Natural killer cell treated with Interleukin-12 subunit alpha and Interleukin-12 subunit beta and Interleukin-15 and Interleukin-18, amount 100 ng/mL, for 72 hours (primary cell): ENCODE results near the gene GRM1. TPM values are rescaled to one million over a fixed set of nuclear protein-coding genes. Genes with fewer than 3 reads are reported as not detected.
A peak's percentile ranks its signal among the peaks of the same experiment; 100 is the strongest.

Experiments used
- ATAC-seq, 2 donors: fragments of 150-1000 bp; cut with Tn5 transposase in 1 of 2; sonication (Bioruptor Pico), chemical (Tn5 transposase) in 1 of 2; 2 replicates each; pipeline ENCODE4 v1.10.0; 2021
- DNase-seq: peaks from one replicate; pipeline ENCODE4 v3.0.0; 2022; ENCODE audit warnings: low spot score
- H3K27ac Mint-ChIP-seq, 2 donors: 1 replicate in 1 of 2; 2 replicates in 1 of 2; pipeline ENCODE4 v1.8.0; 2022; ENCODE audit warnings: mixed read lengths in 2 of 2, mild to moderate bottlenecking in 1 of 2, moderate library complexity in 1 of 2
- H3K27me3 Mint-ChIP-seq, 2 donors: 1 replicate in 1 of 2; 2 replicates in 1 of 2; pipeline ENCODE4 v1.8.0; 2022; ENCODE audit warnings: mixed read lengths in 2 of 2
- H3K36me3 Mint-ChIP-seq: one replicate; pipeline ENCODE4 v1.8.0; 2022; ENCODE audit warnings: mixed read lengths
- H3K4me1 Mint-ChIP-seq, 2 donors: 1 replicate in 1 of 2; 2 replicates in 1 of 2; pipeline ENCODE4 v1.8.0; 2022; ENCODE audit warnings: low read depth in 2 of 2, mixed read lengths in 2 of 2, mild to moderate bottlenecking in 1 of 2
- H3K4me3 Mint-ChIP-seq: one replicate; pipeline ENCODE4 v1.8.0; 2022; ENCODE audit warnings: mixed read lengths
- H3K9me3 Mint-ChIP-seq: 2 replicates; pipeline ENCODE4 v1.8.0; 2022; ENCODE audit warnings: mixed read lengths
- total RNA-seq, 2 donors: library from RNA; stranded (reverse); gene quantifications; one replicate each; pipeline ENCODE4 v1.2.3, GENCODE V29; 2022

The GRM1 gene
- total RNA-seq, 2 donors from 2014 or later: not detected

- Mint-ChIP-seq H3K36me3 (no peaks in the 10 kb centered on the region), H3K9me3 (peaks cover 11% of the 10 kb centered on the region), H3K4me3 (no peak overlapping the region), H3K27ac (no peak overlapping the region), H3K27me3 (no peaks in the 10 kb centered on the region), H3K4me1 (no peaks in the 10 kb centered on the region)
- ATAC-seq (no peak), DNase-seq (no peak)
Observed at GRCh38 chr6:146381486-146381885, 352.6 kb downstream of the GRM1 start.

GRCh38 chr6:146388736-146389364 is 360.0 kb downstream of the GRM1 start:
- Mint-ChIP-seq H3K4me3 (no peak overlapping the region), H3K4me1 (no peaks in the 10 kb centered on the region), H3K9me3 (peaks cover 7% of the 10 kb centered on the region), H3K36me3 (no peaks in the 10 kb centered on the region), H3K27me3 (no peaks in the 10 kb centered on the region), H3K27ac (no peak overlapping the region)
- no peak for DNase-seq
- no peak for ATAC-seq

GRCh38 chr6:146389740-146390139 is 360.9 kb downstream of the GRM1 start:
- DNase-seq (no peak), ATAC-seq (no peak)
- Mint-ChIP-seq H3K9me3 (peaks cover 4% of the 10 kb centered on the region), H3K4me1 (no peaks in the 10 kb centered on the region), H3K36me3 (no peaks in the 10 kb centered on the region), H3K27me3 (no peaks in the 10 kb centered on the region), H3K4me3 (no peak overlapping the region), H3K27ac (no peak overlapping the region)

GRCh38 chr6:146397638-146398037 is 368.8 kb downstream of the GRM1 start:
- Mint-ChIP-seq H3K36me3 (no peaks in the 10 kb centered on the region), H3K27me3 (no peaks in the 10 kb centered on the region), H3K9me3 (peaks cover 8% of the 10 kb centered on the region), H3K27ac (no peak overlapping the region), H3K4me1 (no peaks in the 10 kb centered on the region), H3K4me3 (no peak overlapping the region)
- no peak for DNase-seq
- ATAC-seq: no peak

- H3K4me3 Mint-ChIP-seq: no peak overlapping the region
- H3K36me3 Mint-ChIP-seq: peaks cover 4% of the 10 kb centered on the region
- DNase-seq (no peak), ATAC-seq (no peak)
- no peak overlapping the region for H3K27ac Mint-ChIP-seq
- H3K27me3 Mint-ChIP-seq: no peaks in the 10 kb centered on the region
- H3K9me3 Mint-ChIP-seq: peaks cover 25% of the 10 kb centered on the region
- H3K4me1 Mint-ChIP-seq: no peaks in the 10 kb centered on the region
Observed at GRCh38 chr6:146402476-146402875, 373.6 kb downstream of the GRM1 start.

- Mint-ChIP-seq H3K4me3 (no peak overlapping the region), H3K36me3 (peaks cover 4% of the 10 kb centered on the region), H3K9me3 (peaks cover 28% of the 10 kb centered on the region), H3K27me3 (no peaks in the 10 kb centered on the region), H3K27ac (no peak overlapping the region), H3K4me1 (no peaks in the 10 kb centered on the region)
- no peak for DNase-seq
- ATAC-seq: no peak
Observed at GRCh38 chr6:146408583-146408982, 379.7 kb downstream of the GRM1 start.

- H3K9me3 Mint-ChIP-seq: peaks cover 15% of the 10 kb centered on the region
- no peak overlapping the region for H3K4me3 Mint-ChIP-seq
- no peak for ATAC-seq
- H3K36me3 Mint-ChIP-seq: no peaks in the 10 kb centered on the region
- no peak overlapping the region for H3K27ac Mint-ChIP-seq
- H3K4me1 Mint-ChIP-seq: no peaks in the 10 kb centered on the region
- no peak for DNase-seq
- H3K27me3 Mint-ChIP-seq: no peaks in the 10 kb centered on the region
Observed at GRCh38 chr6:146410851-146411595, 382.2 kb downstream of the GRM1 start.

- Mint-ChIP-seq H3K27me3 (no peaks in the 10 kb centered on the region), H3K36me3 (no peaks in the 10 kb centered on the region), H3K4me3 (no peak overlapping the region), H3K27ac (no peak overlapping the region), H3K9me3 (peaks cover 10% of the 10 kb centered on the region), H3K4me1 (peaks cover 0 to 9% of the 10 kb centered on the region in 2 donors)
- no peak for DNase-seq
- ATAC-seq: no peak
Observed at GRCh38 chr6:146419576-146419975, 390.7 kb downstream of the GRM1 start.

DNA sequence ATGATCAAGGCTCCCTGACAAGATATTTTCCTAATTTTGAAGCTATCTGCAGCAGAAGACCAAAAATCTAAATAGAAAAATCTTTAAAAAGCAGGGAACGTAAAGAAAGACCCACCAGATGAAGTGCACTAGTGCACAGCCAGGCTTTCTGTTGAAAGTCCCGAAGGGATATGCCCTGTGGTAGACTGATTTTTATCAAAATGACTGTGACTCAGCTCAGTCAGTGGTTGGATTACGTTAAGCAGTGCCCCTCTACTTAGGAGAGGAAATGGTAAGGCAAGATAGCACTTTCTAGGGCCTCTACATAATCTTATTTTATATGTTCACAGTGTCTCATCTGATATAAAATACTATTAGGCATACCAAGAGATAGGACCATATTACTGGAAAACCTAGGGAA is 391.4 kb downstream of the GRM1 start:
- Mint-ChIP-seq H3K9me3 (peaks cover 10% of the 10 kb centered on the region), H3K4me3 (no peak overlapping the region), H3K27ac (no peak overlapping the region), H3K27me3 (no peaks in the 10 kb centered on the region), H3K4me1 (peaks cover 0 to 9% of the 10 kb centered on the region in 2 donors), H3K36me3 (no peaks in the 10 kb centered on the region)
- ATAC-seq: no peak
- DNase-seq: no peak

GRCh38 chr6:146422789-146423375 is 394.0 kb downstream of the GRM1 start:
- no peaks in the 10 kb centered on the region for H3K36me3 Mint-ChIP-seq
- no peak overlapping the region for H3K4me3 Mint-ChIP-seq
- H3K27ac Mint-ChIP-seq: no peak overlapping the region
- peaks cover 0 to 9% of the 10 kb centered on the region in 2 donors for H3K4me1 Mint-ChIP-seq
- ATAC-seq: no peak
- no peak for DNase-seq
- no peaks in the 10 kb centered on the region for H3K27me3 Mint-ChIP-seq
- peaks cover 10% of the 10 kb centered on the region for H3K9me3 Mint-ChIP-seq

GRCh38 chr6:146423452-146423851 is 394.6 kb downstream of the GRM1 start:
- DNase-seq (no peak), ATAC-seq (peak in 1 of 2 donors; percentile 44)
- no peak overlapping the region for H3K27ac Mint-ChIP-seq
- peaks cover 10% of the 10 kb centered on the region for H3K9me3 Mint-ChIP-seq
- H3K36me3 Mint-ChIP-seq: no peaks in the 10 kb centered on the region
- no peak overlapping the region for H3K4me3 Mint-ChIP-seq
- H3K4me1 Mint-ChIP-seq: peaks cover 0 to 9% of the 10 kb centered on the region in 2 donors
- no peaks in the 10 kb centered on the region for H3K27me3 Mint-ChIP-seq

GRCh38 chr6:146426516-146426915 is 397.7 kb downstream of the GRM1 start:
- Mint-ChIP-seq H3K9me3 (peaks cover 3% of the 10 kb centered on the region), H3K4me3 (no peak overlapping the region), H3K4me1 (peaks cover 0 to 5% of the 10 kb centered on the region in 2 donors), H3K27ac (no peak overlapping the region), H3K36me3 (no peaks in the 10 kb centered on the region), H3K27me3 (no peaks in the 10 kb centered on the region)
- DNase-seq (no peak), ATAC-seq (no peak)

GRCh38 chr6:146429831-146430230 is 401.0 kb downstream of the GRM1 start:
- ATAC-seq (no peak), DNase-seq (no peak)
- no peaks in the 10 kb centered on the region for H3K36me3 Mint-ChIP-seq
- no peak overlapping the region for H3K27ac Mint-ChIP-seq
- H3K4me3 Mint-ChIP-seq: no peak overlapping the region
- H3K27me3 Mint-ChIP-seq: no peaks in the 10 kb centered on the region
- H3K4me1 Mint-ChIP-seq: no peaks in the 10 kb centered on the region
- peaks cover 3% of the 10 kb centered on the region for H3K9me3 Mint-ChIP-seq
